GM19455 (cell line): ENCODE data around the gene MAP3K4.
"Not testable (repeated sequence)": the region's sequence is repeated elsewhere in the genome, so short reads cannot be mapped to it uniquely, and the experiment has no call there.

Source experiments
- ATAC-seq: cut with Tn5 transposase; IDR thresholded peaks from one replicate; pipeline ENCODE4 v1.9.1; 2021; ENCODE audit not compliant: unreplicated experiment

The MAP3K4 gene

GRCh38 chr6:161111261-161111660, 119.7 kb downstream of the MAP3K4 start:
- no peak for ATAC-seq

GRCh38 chr6:161115468-161115867, 123.9 kb downstream of the MAP3K4 start:
- no peak for ATAC-seq

GRCh38 chr6:161116554-161116953, 125.0 kb downstream of the MAP3K4 start:
- no peak for ATAC-seq

- no peak for ATAC-seq
These were observed 125.7 kb downstream of the MAP3K4 start for GRCh38 chr6:161117308-161117707.

GRCh38 chr6:161117942-161118341, 126.4 kb downstream of the MAP3K4 start:
- ATAC-seq: no peak

GRCh38 chr6:161123319-161123718, 131.8 kb downstream of the MAP3K4 start:
- ATAC-seq: not testable (repeated sequence)

- no peak for ATAC-seq
These were observed 134.0 kb downstream of the MAP3K4 start for GRCh38 chr6:161125591-161125990.

GRCh38 chr6:161127071-161127740, 135.6 kb downstream of the MAP3K4 start:
- ATAC-seq: no peak

GRCh38 chr6:161128230-161128629, 136.7 kb downstream of the MAP3K4 start:
- ATAC-seq: no peak

GRCh38 chr6:161128680-161129196, 137.2 kb downstream of the MAP3K4 start:
- no peak for ATAC-seq

GRCh38 chr6:161130541-161130940, 139.0 kb downstream of the MAP3K4 start:
- ATAC-seq: no peak

- no peak for ATAC-seq
These were observed 139.6 kb downstream of the MAP3K4 start for GRCh38 chr6:161130967-161131766.

- ATAC-seq: no peak
These were observed 140.8 kb downstream of the MAP3K4 start for GRCh38 chr6:161132384-161132783.

- ATAC-seq: no peak
These were observed 142.4 kb downstream of the MAP3K4 start for GRCh38 chr6:161133963-161134362.

GRCh38 chr6:161134550-161135298, 143.2 kb downstream of the MAP3K4 start:
- no peak for ATAC-seq

GRCh38 chr6:161135695-161136591, 144.4 kb downstream of the MAP3K4 start:
- ATAC-seq: no peak

GRCh38 chr6:161136655-161137054, 145.1 kb downstream of the MAP3K4 start:
- ATAC-seq: no peak

GRCh38 chr6:161137320-161137719, 145.8 kb downstream of the MAP3K4 start:
- no peak for ATAC-seq

GRCh38 chr6:161137839-161138542, 146.4 kb downstream of the MAP3K4 start:
- ATAC-seq: no peak
